Pancreas (tissue), 10 donors: ENCODE measurements around the gene DHX38. TPM values are rescaled to one million over a fixed set of nuclear protein-coding genes. Genes with fewer than 3 reads are reported as not detected.

Experiments
- ATAC-seq, 4 donors: fragments of 200-7000 bp; cut with Tn5 transposase; one replicate each; pipeline versions ENCODE4 v1.8.0 to v1.9.1; 2020; ENCODE audit warnings: mild to moderate bottlenecking in 4 of 4, moderate library complexity in 4 of 4
- DNase-seq, 6 donors: peaks; one replicate each; pipeline ENCODE4 v3.0.0-alpha.2; 2020
- FAIRE-seq: peaks from 2 replicates; lab custom pipeline; 2012; peaks lifted over from hg19 to GRCh38; lab: Jason Lieb, UNC
- H3K27ac ChIP-seq, 4 donors: fragments of 200-600 bp; sonication (generic); 1 replicate in 3 of 4; 2 replicates in 1 of 4; pipeline versions ENCODE4 v1.5.0 to v1.8.0; 2020
- H3K27me3 ChIP-seq, 4 donors: fragments of 200-600 bp; one replicate each; pipeline ENCODE4 v1.8.0; 2021
- H3K36me3 ChIP-seq, 3 donors: fragments of 200-600 bp; sonication (generic) in 1 of 3; one replicate each; pipeline versions ENCODE4 v1.5.0 to v1.8.0; 2020 to 2021
- H3K4me1 ChIP-seq, 3 donors: fragments of 200-600 bp; one replicate each; pipeline ENCODE4 v1.8.0; 2021
- H3K4me3 ChIP-seq, 4 donors: fragments of 200-600 bp; sonication (generic) in 2 of 4; one replicate each; pipeline versions ENCODE4 v1.5.0 to v1.8.0; 2020 to 2021
- H3K9me3 ChIP-seq, 4 donors: fragments of 200-600 bp; one replicate each; pipeline ENCODE4 v1.8.0; 2021
- WGBS, 2 donors: extraction: QIAGEN DNeasy Blood & Tissue Kit; methylation state at CpG; one replicate each; pipeline ENCODE4 v1.1.7; 2013; 5-methylcytosine and 5-hydroxymethylcytosine counted together
- intact Hi-C, 3 donors: fragments of 100-400 bp; cut with DNase I; formaldehyde crosslinking; loops; one replicate each; pipeline versions ENCODE4 v1.11.1 to v1.14.2; 2022
- polyA plus RNA-seq, 2 donors: library from polyadenylated mRNA; stranded (reverse); fragments of 200-250 nt; gene quantifications; one replicate each; pipeline ENCODE4 v1.2.3, GENCODE V29; 2013
- total RNA-seq, 6 donors: library from RNA; stranded (reverse); fragmentation: NEBNext Ultra II Directional in 4 of 6; extraction: Animal tissue kit (Norgen Biotek cat#: 25700) in 4 of 6; gene quantifications; one replicate each; pipeline versions ENCODE4 v1.2.1 to v1.2.4, GENCODE V29; 2021 to 2023
- TF ChIP-seq, protein P1 (sequence below), 4 donors: fragments of 200-600 bp; sonication (generic) in 3 of 4; IDR thresholded peaks; one replicate each; pipeline versions ENCODE4 v1.5.0 to v1.8.0; 2021; ENCODE audit warnings: antibody characterized with exemption in 4 of 4
- donor health status: healthy with polysubstance abuse.
- donor health status: DM: no; HTN: no; CAD: no; lungs with moderate emphysema.
- donor health status: DM: no; HTN: no; CAD: no.
- donor health status: control.
- donor health status: control.
- donor health status: Bipolar disorder and iron deficiency.
- donor health status: DM: yes; HTN: yes; CAD: no.
- donor health status: DM: no; HTN: no; CAD: no.
- donor health status: DM: no; HTN: no; CAD: no.
- donor health status: DM: yes; HTN: yes; CAD: no.

The DHX38 gene
- total RNA-seq (10 to 100 TPM; 16.3 to 31.6 (median 22.6) TPM), polyA plus RNA-seq (10 to 100 TPM; 63.1 to 68.2 TPM)

DNA sequence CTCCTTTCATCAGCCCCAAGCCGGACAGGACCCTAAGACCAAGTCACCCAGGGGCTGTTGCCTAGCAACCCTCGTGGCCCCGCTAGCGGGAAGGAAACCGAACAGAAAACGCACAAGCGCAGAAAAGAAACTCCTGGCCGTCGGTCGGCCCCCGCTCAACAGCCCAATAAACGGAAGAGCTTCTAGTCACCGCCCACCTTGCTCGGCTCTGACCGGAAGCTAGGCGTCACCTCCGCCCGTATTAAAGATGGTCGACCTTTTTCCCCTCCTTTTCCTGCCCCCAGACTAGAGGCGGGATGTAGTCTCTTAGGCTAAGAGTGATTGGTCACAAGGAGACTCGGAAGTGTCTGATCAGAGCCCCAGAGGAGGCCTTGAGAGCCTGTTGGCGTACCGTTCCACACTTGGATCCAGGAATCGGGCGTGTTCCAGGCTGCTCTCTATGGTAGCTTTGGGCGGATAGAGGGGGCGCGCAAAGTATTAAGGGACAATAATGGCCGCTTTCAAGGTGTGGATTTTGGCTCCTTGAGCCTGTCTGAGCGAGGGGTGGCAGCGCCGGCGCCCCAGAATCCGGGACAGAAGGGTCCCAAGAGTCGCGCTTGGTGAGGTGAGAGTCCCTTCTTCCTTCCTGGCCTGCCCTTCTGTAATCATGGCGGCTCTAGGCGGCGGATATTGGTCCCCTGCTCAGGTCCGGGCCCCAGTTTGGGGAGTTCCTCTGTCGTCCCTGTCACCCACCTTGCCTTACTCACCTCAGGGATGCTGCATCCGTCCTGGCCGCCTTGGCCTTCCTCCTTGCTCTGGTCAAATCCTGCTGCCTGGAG is at the start of gene DHX38, which contains the start of gene TXNL4B:
DHX38 (plus strand) TSS at position 400 of the 818 bp plus-strand sequence. CDS start 2,311 bp downstream, outside the sequence.
TXNL4B (minus strand) TSS at position 173 of the 818 bp plus-strand sequence. CDS start 2,871 bp downstream, outside the sequence.
- peak; percentile 98 for FAIRE-seq
- WGBS, 2 donors = 0% methylated on average over 43 of the region's 43 CpGs

DNA sequence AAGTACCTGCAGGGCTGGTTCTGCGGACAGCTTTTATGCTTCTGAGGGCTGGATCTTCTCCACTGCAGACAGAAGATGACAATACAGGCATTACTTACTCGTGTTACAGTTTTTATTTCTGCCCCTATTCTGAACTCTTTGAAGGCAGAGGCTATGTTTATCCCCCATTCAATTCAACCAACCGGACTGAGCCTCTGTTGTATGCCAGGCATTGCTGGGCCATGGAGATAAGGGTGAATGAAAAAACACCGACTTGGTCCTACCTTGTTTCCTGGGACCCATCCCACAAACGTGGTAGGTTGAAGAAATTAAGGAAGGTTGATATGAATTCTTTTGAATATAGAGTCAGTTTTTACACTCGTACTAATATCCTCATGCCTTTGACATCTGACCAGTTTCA is 49.4 kb upstream of the DHX38 start:
- no peaks in the 10 kb centered on the region for H3K27me3 ChIP-seq
- intact Hi-C loops = no loop called here
- TF ChIP-seq, protein P1, sequence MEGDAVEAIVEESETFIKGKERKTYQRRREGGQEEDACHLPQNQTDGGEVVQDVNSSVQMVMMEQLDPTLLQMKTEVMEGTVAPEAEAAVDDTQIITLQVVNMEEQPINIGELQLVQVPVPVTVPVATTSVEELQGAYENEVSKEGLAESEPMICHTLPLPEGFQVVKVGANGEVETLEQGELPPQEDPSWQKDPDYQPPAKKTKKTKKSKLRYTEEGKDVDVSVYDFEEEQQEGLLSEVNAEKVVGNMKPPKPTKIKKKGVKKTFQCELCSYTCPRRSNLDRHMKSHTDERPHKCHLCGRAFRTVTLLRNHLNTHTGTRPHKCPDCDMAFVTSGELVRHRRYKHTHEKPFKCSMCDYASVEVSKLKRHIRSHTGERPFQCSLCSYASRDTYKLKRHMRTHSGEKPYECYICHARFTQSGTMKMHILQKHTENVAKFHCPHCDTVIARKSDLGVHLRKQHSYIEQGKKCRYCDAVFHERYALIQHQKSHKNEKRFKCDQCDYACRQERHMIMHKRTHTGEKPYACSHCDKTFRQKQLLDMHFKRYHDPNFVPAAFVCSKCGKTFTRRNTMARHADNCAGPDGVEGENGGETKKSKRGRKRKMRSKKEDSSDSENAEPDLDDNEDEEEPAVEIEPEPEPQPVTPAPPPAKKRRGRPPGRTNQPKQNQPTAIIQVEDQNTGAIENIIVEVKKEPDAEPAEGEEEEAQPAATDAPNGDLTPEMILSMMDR (IDR thresholded peaks at IDR 0.05) = no peak
- H3K4me1 ChIP-seq = peaks cover 0 to 18% (median 5%) of the 10 kb centered on the region in 3 donors
- FAIRE-seq (no peak), ATAC-seq (no peak), DNase-seq (no peak)
- no peaks in the 10 kb centered on the region for H3K36me3 ChIP-seq
- WGBS, 2 donors = 71 to 74% methylated on average over 6 of the region's 6 CpGs
- no peak overlapping the region for H3K27ac ChIP-seq
- H3K9me3 ChIP-seq = no peaks in the 10 kb centered on the region
- no peak overlapping the region for H3K4me3 ChIP-seq

More for the DNA sequence above, at the start of gene DHX38, which contains the start of gene TXNL4B:
- Histone ChIP-seq H3K4me3 (peak within 1 kb of the TSS; percentile 80 to 94 (median 85)), H3K9me3 (no peaks in the 10 kb centered on the region), H3K27me3 (no peaks in the 10 kb centered on the region), H3K27ac (peak within 1 kb of the TSS; percentile 71 to 89 (median 80)), H3K36me3 (peaks cover 0 to 28% (median 6%) of the 10 kb centered on the region in 3 donors), H3K4me1 (peaks cover 0 to 29% (median 17%) of the 10 kb centered on the region in 3 donors)
- intact Hi-C loops = no loop called here
- ATAC-seq (peak; percentile 96 to 99 (median 97)), DNase-seq (peak; percentile 86 to 97 (median 94))
- TF ChIP-seq, protein P1 (IDR thresholded peaks at IDR 0.05) = no peak

DNA sequence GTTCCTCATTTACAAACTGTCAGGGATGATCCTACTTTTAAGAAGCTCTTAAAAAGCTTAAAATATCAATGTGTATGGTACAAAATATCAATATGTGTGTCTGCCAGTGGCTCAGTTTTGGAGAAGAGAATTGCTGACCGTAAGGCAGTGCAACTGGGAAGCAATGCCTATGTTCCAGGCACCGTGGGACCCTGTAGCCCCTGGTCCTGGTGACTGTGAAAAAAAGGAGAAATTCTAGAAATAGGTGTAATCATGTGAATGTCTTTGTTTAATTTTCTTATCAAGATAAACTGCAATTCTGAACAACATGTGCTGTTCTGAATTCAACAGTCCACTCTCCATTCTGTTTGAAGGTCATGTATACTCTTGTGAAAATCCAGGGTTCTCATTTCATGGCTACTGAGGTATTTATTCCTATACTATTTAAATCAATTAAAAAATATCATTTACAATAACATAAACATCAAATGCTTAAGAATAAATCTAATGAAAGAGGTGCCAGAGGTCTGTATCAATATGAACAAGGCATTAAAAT is 48.8 kb upstream of the DHX38 start:
- H3K9me3 ChIP-seq = no peaks in the 10 kb centered on the region
- no peak for DNase-seq
- H3K27ac ChIP-seq = no peak overlapping the region
- peaks cover 0 to 18% (median 5%) of the 10 kb centered on the region in 3 donors for H3K4me1 ChIP-seq
- intact Hi-C loops = no loop called here
- ATAC-seq = no peak
- FAIRE-seq = no peak
- H3K4me3 ChIP-seq = no peak overlapping the region
- no peaks in the 10 kb centered on the region for H3K36me3 ChIP-seq
- no peaks in the 10 kb centered on the region for H3K27me3 ChIP-seq
- TF ChIP-seq, protein P1 (IDR thresholded peaks at IDR 0.05) = no peak
- 52 to 74% methylated on average over 2 of the region's 2 CpGs for WGBS, 2 donors

DNA sequence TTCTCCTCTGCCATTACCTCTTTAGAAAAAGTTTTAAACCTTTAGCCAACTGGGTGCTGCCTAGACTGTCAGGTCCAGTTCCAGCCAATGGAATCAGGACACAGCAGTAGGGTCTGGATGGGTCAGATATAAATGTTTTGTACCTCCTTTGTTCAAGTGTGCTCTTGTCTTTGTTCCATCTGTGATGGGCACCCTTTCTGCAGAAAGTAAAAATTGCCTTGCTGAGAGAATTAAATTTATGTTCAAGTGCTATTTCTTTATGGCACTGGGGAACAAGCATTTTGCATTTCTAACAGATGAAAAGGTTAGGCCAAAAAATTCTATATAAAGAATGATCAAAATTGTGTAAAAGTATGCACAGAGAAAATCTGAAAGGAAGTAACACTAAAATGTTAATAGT is 44.5 kb upstream of the DHX38 start:
- no peaks in the 10 kb centered on the region for H3K9me3 ChIP-seq
- H3K4me1 ChIP-seq = peaks cover 0 to 9% (median 0%) of the 10 kb centered on the region in 3 donors
- TF ChIP-seq, protein P1 (IDR thresholded peaks at IDR 0.05) = no peak
- DNase-seq (no peak), FAIRE-seq (no peak), ATAC-seq (no peak)
- H3K4me3 ChIP-seq = no peak overlapping the region
- no peaks in the 10 kb centered on the region for H3K36me3 ChIP-seq
- no peaks in the 10 kb centered on the region for H3K27me3 ChIP-seq
- intact Hi-C loops = no loop called here
- no peak overlapping the region for H3K27ac ChIP-seq
